PC-9 (cell line): ENCODE results near the gene TAF4B. TPM values are rescaled to one million over a fixed set of nuclear protein-coding genes. Genes with fewer than 3 reads are reported as not detected.

Experiments
- BruUV-seq: library from RNA; stranded (reverse); fragments of 400-500 nt; replicated peaks from 2 replicates; lab custom pipeline; 2021; lab: Mats Ljungman, UMichigan
- CTCF ChIA-PET: fragments of 300-600 bp; sonication (Branson Sonifier 250); formaldehyde crosslinking; loops from one replicate; lab custom pipeline; 2022; ENCODE audit warnings: antibody characterized with exemption; lab: Charles Lee
- POLR2A ChIA-PET: fragments of 300-600 bp; sonication (Branson Sonifier 250); formaldehyde crosslinking; loops from one replicate; lab custom pipeline; 2022; ENCODE audit warnings: antibody characterized with exemption; ENCODE audit not compliant: unreplicated experiment; lab: Charles Lee
- DNase-seq, 2 experiments: peaks; one replicate each; pipeline versions ENCODE4 v3.0.0 to v3.0.0-alpha.2; 2015 to 2022; ENCODE audit warnings: mixed read lengths in 1 of 2
- H2AFZ ChIP-seq: fragments of 200-600 bp; sonication (generic); 2 replicates; pipeline ENCODE4 v1.8.1; 2017; ENCODE audit warnings: antibody characterized with exemption
- H3F3A ChIP-seq: fragments of 200-600 bp; sonication (generic); 2 replicates; pipeline ENCODE4 v1.8.1; 2017; ENCODE audit warnings: antibody characterized with exemption, mild to moderate bottlenecking, low read depth; ENCODE audit not compliant: insufficient read depth
- H3K27ac ChIP-seq: fragments of 200-600 bp; sonication (generic); 2 replicates; pipeline ENCODE4 v1.6.1; 2016; ENCODE audit warnings: mixed run types
- H3K27me3 ChIP-seq: fragments of 200-600 bp; sonication (generic); 2 replicates; pipeline ENCODE4 v1.6.1; 2016; ENCODE audit warnings: low read depth, mixed run types; ENCODE audit not compliant: insufficient read depth
- H3K36me3 ChIP-seq: fragments of 200-600 bp; sonication (generic); 2 replicates; pipeline ENCODE4 v1.6.1; 2016; ENCODE audit warnings: low read depth, mixed run types
- H3K4me1 ChIP-seq: fragments of 200-600 bp; sonication (generic); replicated peaks from 2 replicates; pipeline ENCODE4 v1.6.1; 2016; ENCODE audit warnings: mixed run types; ENCODE audit not compliant: insufficient read depth
- H3K4me2 ChIP-seq: fragments of 200-600 bp; sonication (generic); 2 replicates; pipeline ENCODE4 v1.6.1; 2017; ENCODE audit warnings: mixed run types
- H3K4me3 ChIP-seq: fragments of 200-600 bp; sonication (generic); 2 replicates; pipeline ENCODE4 v1.6.1; 2016; ENCODE audit warnings: mixed run types
- H3K79me2 ChIP-seq: fragments of 200-600 bp; sonication (generic); 2 replicates; pipeline ENCODE4 v1.6.1; 2017; ENCODE audit warnings: low read depth, mixed run types
- H3K9me2 ChIP-seq: fragments of 200-600 bp; sonication (generic); 2 replicates; pipeline ENCODE4 v1.8.1; 2017; ENCODE audit warnings: mild to moderate bottlenecking; ENCODE audit not compliant: insufficient read depth
- H3K9me3 ChIP-seq: fragments of 200-600 bp; sonication (generic); 2 replicates; pipeline ENCODE4 v1.8.1; 2016; ENCODE audit warnings: low read depth; ENCODE audit not compliant: insufficient read depth
- H4K20me1 ChIP-seq: fragments of 200-600 bp; sonication (generic); 2 replicates; pipeline ENCODE4 v1.8.1; 2017; ENCODE audit not compliant: insufficient read depth
- CTCF ChIP-seq: fragments of 200-600 bp; sonication (generic); conservative IDR thresholded peaks from 2 replicates; pipeline ENCODE4 v1.6.1; 2017; ENCODE audit warnings: mixed run types, antibody characterized with exemption, mild to moderate bottlenecking, moderate library complexity
- EZH2 ChIP-seq: fragments of 200-600 bp; sonication (generic); IDR thresholded peaks from 2 replicates; pipeline ENCODE4 v1.8.0; 2017; ENCODE audit warnings: antibody characterized with exemption, low read depth
- intact Hi-C: fragments of 100-400 bp; cut with micrococcal nuclease; formaldehyde crosslinking; loops from one replicate; pipeline ENCODE4 v1.10.0; 2022; ENCODE audit not compliant: unreplicated experiment
- total RNA-seq: library from RNA; stranded (reverse); gene quantifications from 2 replicates; pipeline ENCODE4 v1.2.3, GENCODE V29; 2021

The TAF4B gene
- total RNA-seq, 1 experiment from 2014 or later = 2.8 TPM

- H3K36me3 ChIP-seq = no peaks in the 10 kb centered on the region
- ChIA-PET CTCF (interaction anchor here (1.0 kb wide), 1 partner anchor 25 kb away, joined by 4 read pairs; no protein-coding TSS in a partner anchor), POLR2A (no interaction called here)
- DNase-seq = no peak
- H3K9me3 ChIP-seq = no peaks in the 10 kb centered on the region
- no peaks in the 10 kb centered on the region for H3K27me3 ChIP-seq
- no peak overlapping the region for H2AFZ ChIP-seq
- intact Hi-C loops = loop anchor here (5.0 to 10.0 kb wide), 2 partner anchors 79 to 274 kb away; no protein-coding TSS in a partner anchor
- H3K9me2 ChIP-seq = no peaks in the 10 kb centered on the region
- H3K27ac ChIP-seq = no peak overlapping the region
- H3K79me2 ChIP-seq = no peaks in the 10 kb centered on the region
- H4K20me1 ChIP-seq = no peaks in the 10 kb centered on the region
- peaks cover 38% of the 10 kb centered on the region for H3K4me1 ChIP-seq
- BruUV-seq = no TSS peak
- TF ChIP-seq CTCF (peak; percentile 79), EZH2 (no peak)
- no peak overlapping the region for H3K4me2 ChIP-seq
- H3F3A ChIP-seq = peaks cover 8% of the 10 kb centered on the region; the same call in 1 of the 2 replicates
- H3K4me3 ChIP-seq = no peak overlapping the region
Measured at GRCh38 chr18:26383454-26384270, 157.4 kb downstream of the TAF4B start.

GRCh38 chr18:26386002-26386401 is 159.8 kb downstream of the TAF4B start:
- Histone ChIP-seq H3K36me3 (no peaks in the 10 kb centered on the region), H3K4me1 (peaks cover 38% of the 10 kb centered on the region), H3K27me3 (no peaks in the 10 kb centered on the region), H3F3A (peaks cover 8% of the 10 kb centered on the region; the same call in 1 of the 2 replicates), H4K20me1 (no peaks in the 10 kb centered on the region), H3K9me3 (no peaks in the 10 kb centered on the region), H3K4me2 (peak overlapping the region; percentile 66), H3K79me2 (no peaks in the 10 kb centered on the region), H3K4me3 (no peak overlapping the region), H3K27ac (peak overlapping the region; percentile 81), H3K9me2 (no peaks in the 10 kb centered on the region), H2AFZ (no peak overlapping the region)
- ChIA-PET CTCF (no interaction called here), POLR2A (interaction anchor here (0.6 kb wide), 1 partner anchor 1126 kb away, joined by 3 read pairs; no protein-coding TSS in a partner anchor)
- intact Hi-C loops = loop anchor here (10.0 kb wide), 1 partner anchor 81 kb away; no protein-coding TSS in a partner anchor
- BruUV-seq = no TSS peak
- TF ChIP-seq EZH2 = no peak
- TF ChIP-seq CTCF = no peak
- DNase-seq = peak; percentile 25 to 82

- intact Hi-C loops = loop anchor here (10.0 kb wide), 1 partner anchor 82 kb away; no protein-coding TSS in a partner anchor
- H4K20me1 ChIP-seq = no peaks in the 10 kb centered on the region
- DNase-seq = no peak
- peak overlapping the region; percentile 66 for H3K4me2 ChIP-seq
- no peaks in the 10 kb centered on the region for H3K79me2 ChIP-seq
- no peaks in the 10 kb centered on the region for H3K36me3 ChIP-seq
- TF ChIP-seq EZH2 = no peak
- no peak for TF ChIP-seq CTCF
- BruUV-seq = no TSS peak
- ChIA-PET POLR2A (interaction anchor here (0.6 kb wide), 1 partner anchor 1126 kb away, joined by 3 read pairs; no protein-coding TSS in a partner anchor), CTCF (no interaction called here)
- H3K27ac ChIP-seq = peak overlapping the region; percentile 81
- H3K4me3 ChIP-seq = no peak overlapping the region
- H3K27me3 ChIP-seq = no peaks in the 10 kb centered on the region
- no peak overlapping the region for H2AFZ ChIP-seq
- H3K9me3 ChIP-seq = no peaks in the 10 kb centered on the region
- H3F3A ChIP-seq = peaks cover 8% of the 10 kb centered on the region; the same call in 1 of the 2 replicates
- no peaks in the 10 kb centered on the region for H3K9me2 ChIP-seq
- peaks cover 38% of the 10 kb centered on the region for H3K4me1 ChIP-seq
Measured at GRCh38 chr18:26386441-26386840, 160.2 kb downstream of the TAF4B start.
